ENCODE measurements around the gene PRRT2. TPM values are rescaled to one million over a fixed set of nuclear protein-coding genes. Genes with fewer than 3 reads are reported as not detected.

PRRT2 gene
- total and polyA plus RNA-seq, 12 donors: 0.62 to 6.3 (median 1.1) TPM

GRCh38 chr16:29812754-29813643, 1.0 kb downstream of the PRRT2 start:
- no peak for ATAC-seq
- Histone ChIP-seq H3K27me3 (peaks cover 0 to 16% (median 0%) of the 10 kb centered on the region in 7 donors), H3K9me3 (no peaks in the 10 kb centered on the region), H3K36me3 (peaks cover 0 to 28% (median 14%) of the 10 kb centered on the region in 9 donors), H3K4me3 (peak overlapping the region in 9 of 10 donors; percentile 50 to 73 (median 65)), H3K4me1 (peaks cover 32 to 86% (median 77%) of the 10 kb centered on the region in 9 donors), H3K27ac (peak overlapping the region in 8 of 10 donors; percentile 86 to 97 (median 92))
- intact Hi-C loops (cut with DNase I): loop anchor here in 5 of 10 donors (5.0 to 10.0 kb wide), 5 partner anchors 34 to 842 kb away; partner anchors contain the start of genes FBRS (in 1 of the 5), HIRIP3 (in 1 of the 5), INO80E (in 1 of the 5) and PRR14 (in 1 of the 5)
- TF ChIP-seq CTCF (IDR thresholded peaks at IDR 0.05): no peak
- DNase-seq: no peak
- 71 to 74% methylated on average over 9 of the region's 9 CpGs for WGBS, 2 donors

- TF ChIP-seq CTCF (IDR thresholded peaks at IDR 0.05): no peak
- 75 to 81% methylated on average over 24 of the region's 24 CpGs for WGBS, 2 donors
- DNase-seq (peak in 1 of 2 donors; percentile 19), ATAC-seq (no peak)
- Histone ChIP-seq H3K36me3 (peaks cover 0 to 31% (median 10%) of the 10 kb centered on the region in 9 donors), H3K4me3 (no peak overlapping the region), H3K4me1 (peaks cover 23 to 84% (median 68%) of the 10 kb centered on the region in 9 donors), H3K27ac (peak overlapping the region in 2 of 10 donors; percentile 96), H3K9me3 (no peaks in the 10 kb centered on the region), H3K27me3 (peaks cover 0 to 16% (median 0%) of the 10 kb centered on the region in 7 donors)
- intact Hi-C loops (cut with DNase I): loop anchor here in 5 of 10 donors (5.0 to 10.0 kb wide), 5 partner anchors 33 to 841 kb away; partner anchors contain the start of genes FBRS (in 1 of the 5), HIRIP3 (in 1 of the 5), INO80E (in 1 of the 5) and PRR14 (in 1 of the 5)
Observed at GRCh38 chr16:29813644-29814562, 1.9 kb downstream of the PRRT2 start.

GRCh38 chr16:29814592-29814991, 2.6 kb downstream of the PRRT2 start:
- peaks cover 20 to 84% (median 65%) of the 10 kb centered on the region in 9 donors for H3K4me1 ChIP-seq
- TF ChIP-seq CTCF (IDR thresholded peaks at IDR 0.05): no peak
- ATAC-seq (no peak), DNase-seq (no peak)
- H3K4me3 ChIP-seq: peak overlapping the region in 3 of 10 donors; percentile 65 to 80 (median 75)
- H3K36me3 ChIP-seq: peaks cover 0 to 30% (median 5%) of the 10 kb centered on the region in 9 donors
- no peaks in the 10 kb centered on the region for H3K9me3 ChIP-seq
- H3K27me3 ChIP-seq: peaks cover 0 to 16% (median 0%) of the 10 kb centered on the region in 7 donors
- intact Hi-C loops (cut with DNase I): loop anchor here in 5 of 10 donors (5.0 to 10.0 kb wide), 5 partner anchors 33 to 840 kb away; partner anchors contain the start of genes FBRS (in 1 of the 5), HIRIP3 (in 1 of the 5), INO80E (in 1 of the 5) and PRR14 (in 1 of the 5)
- 74 to 83% methylated on average over 5 of the region's 5 CpGs for WGBS, 2 donors
- peak overlapping the region in 7 of 10 donors; percentile 86 to 96 (median 91) for H3K27ac ChIP-seq
